ENCODE results near the gene DNMT1.

The DNMT1 gene

DNA sequence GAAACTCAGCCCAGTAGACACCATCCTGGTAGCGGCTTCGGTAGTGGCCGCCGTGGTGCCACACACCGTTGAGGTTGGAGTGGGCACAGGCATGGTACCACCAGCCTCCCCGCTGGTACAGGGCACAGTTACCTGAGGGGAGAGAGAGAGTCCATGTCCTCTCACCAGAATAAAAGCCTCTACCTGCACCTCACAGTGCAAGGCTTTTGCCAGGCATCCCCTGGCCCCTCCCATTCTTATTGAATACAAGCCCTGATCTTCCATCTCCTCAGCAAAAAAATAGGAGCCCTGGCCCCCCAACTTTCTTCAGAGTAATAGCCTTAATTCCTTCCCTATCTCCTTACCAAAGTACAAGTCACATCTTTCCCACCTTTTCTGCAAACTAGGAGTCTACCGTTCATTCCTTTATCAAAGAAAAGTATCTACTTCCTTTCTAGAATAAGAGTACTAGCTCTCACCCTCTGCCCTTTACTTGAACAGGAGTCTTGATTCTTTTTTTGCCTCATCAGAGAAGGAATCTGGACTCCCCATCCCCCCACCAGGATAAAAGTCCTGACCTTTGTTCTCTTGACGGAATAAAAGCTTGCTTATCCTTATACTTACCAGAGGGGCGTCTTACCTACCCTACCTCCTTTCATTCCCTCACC is 102.0 kb downstream of the DNMT1 start:
- no peak for DNase-seq

DNA sequence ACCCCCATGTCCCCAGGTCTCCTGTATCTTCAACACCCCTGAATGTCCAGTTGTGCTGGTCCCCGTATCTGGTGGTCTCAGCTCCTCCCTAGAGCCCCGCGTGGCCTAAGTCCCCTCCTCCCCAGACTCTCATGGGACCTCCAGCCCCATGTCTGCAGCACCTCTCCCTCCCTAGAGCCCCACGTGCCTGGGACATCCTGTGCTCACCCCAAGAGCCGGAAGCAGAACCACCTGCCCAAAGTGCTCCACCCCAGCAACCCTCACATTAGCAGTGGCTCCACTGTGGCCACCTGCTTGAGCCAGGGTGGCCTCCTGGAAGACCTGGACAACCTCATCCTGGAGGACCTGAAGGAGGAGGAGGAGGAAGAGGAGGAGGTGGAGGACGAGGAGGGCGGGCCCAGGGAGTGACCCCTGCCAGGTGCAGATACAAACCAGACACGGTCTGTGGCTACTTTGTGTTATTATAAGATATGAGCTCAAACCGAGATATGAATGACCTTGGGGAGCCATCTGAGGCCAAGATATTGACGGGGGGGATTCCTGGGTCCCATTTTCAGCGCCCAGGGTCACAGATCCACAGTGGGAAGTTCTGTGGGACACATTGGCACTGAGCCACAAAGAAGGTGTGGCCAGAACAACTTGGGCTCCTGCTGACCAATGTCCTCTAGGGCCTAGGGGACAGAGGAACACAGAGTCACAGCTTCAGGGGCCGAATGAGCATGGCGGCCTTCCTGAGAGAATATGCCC is 102.7 kb downstream of the DNMT1 start:
- no peak for DNase-seq

DNA sequence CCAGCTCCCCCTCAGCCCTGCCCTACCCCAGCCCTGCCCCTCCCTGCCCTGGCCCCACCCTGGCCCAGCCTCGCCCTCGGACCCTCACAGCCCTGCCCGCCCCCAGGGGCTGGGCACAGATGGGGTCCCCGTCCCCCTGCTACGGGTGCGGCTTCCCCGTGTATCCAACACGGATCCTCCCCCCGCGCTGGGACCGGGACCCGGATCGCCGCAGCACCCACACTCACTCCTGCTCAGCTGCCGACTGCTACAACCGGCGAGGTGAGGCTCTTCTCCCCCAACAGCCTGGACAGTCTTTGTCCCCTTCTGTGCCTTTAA is 103.4 kb downstream of the DNMT1 start:
- no peak for DNase-seq

- no peak for DNase-seq
Measured at GRCh38 chr19:10089801-10090375, 104.9 kb downstream of the DNMT1 start.

GRCh38 chr19:10088949-10089554 is 105.7 kb downstream of the DNMT1 start:
- no peak for DNase-seq

DNA sequence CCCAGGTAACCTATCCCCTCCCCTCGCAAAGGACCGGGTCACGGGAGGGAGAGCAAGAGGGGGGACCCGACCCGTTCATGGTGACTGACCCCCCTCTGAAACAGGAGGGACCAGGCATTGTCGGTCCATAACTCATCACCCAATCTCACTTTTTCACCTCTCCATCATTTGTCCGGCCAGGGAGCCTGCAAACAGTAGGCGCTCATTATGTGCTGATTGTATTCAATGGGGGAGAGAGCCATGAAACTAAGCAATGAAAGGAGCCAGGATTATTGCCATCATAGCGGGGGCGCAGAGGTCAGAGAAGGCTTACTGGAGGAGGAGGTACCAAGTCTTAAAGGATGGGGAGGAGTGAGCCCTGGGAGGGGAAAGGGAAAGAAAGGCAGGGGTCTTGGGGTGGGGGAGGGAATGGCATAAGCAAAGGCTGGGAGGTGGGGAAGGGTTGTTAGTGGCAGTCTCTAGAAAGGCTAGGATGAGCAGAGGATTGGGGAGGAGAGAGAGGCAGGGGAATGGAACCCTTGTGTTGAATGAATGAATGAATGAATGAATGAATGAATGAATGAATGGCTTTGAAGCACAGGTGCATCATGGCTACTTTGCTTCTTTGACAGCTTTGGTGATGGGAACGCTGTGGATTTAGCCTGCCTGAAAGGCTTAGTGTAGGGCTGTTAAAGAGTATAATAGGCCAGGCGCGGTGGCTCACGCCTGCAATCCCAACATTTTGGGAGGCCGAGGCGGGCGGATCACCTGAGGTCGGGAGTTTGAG is 107.3 kb downstream of the DNMT1 start:
- DNase-seq: no peak

DNA sequence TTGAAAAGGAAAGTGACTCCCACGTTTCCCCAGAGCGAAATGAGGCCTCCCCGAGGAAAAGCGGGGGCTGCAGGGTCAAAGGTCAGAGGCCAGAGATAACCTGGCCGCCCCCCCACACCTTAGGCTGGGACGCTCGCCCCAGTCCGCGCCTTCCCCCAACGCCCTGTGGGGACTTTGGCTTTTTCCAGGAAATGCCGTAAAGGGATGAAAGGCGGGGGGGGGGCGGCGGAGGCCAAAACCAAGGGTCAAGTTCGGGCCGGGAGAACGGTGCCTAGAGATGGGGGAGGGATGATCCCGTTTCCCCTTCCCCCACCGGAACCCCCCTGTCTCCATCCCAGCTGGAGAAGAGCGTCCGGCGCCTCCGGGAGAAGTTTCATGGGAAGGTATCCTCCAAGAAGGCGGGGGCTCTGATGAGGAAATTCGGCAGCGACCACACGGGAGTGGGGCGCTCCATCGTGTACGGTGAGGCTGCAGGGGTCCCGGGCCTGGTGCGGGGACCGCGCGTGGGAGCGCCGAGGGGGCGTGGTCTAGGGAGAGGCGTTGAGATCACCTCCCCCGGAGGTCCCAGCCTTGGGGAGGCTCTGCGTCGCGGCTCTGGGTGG is 108.1 kb downstream of the DNMT1 start:
- DNase-seq: no peak

- DNase-seq: no peak
Measured at GRCh38 chr19:10085641-10086590, 108.8 kb downstream of the DNMT1 start, which contains the start of gene SHFL. SHFL (plus strand) TSS chr19:10086317; CDS start chr19:10086428, 111 bp downstream.

DNA sequence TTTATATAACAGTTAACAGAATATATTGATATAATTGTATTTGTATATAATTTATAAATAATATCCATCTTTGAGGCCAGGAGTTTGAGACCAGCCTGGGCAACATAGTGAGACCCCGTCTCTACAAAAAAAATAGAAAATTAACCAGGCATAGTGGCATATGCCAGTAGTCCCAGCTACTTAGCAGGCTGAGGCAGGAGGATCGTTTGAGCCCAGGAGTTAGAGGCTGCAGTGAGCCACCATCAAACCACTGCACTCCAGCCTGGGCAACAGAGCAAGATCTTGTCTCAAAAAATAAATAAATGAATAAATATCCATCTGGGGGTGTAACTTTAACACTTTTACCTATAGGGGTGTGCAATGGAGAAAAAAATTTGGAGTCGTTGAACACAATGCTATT is 110.0 kb downstream of the DNMT1 start:
- DNase-seq: no peak

DNA sequence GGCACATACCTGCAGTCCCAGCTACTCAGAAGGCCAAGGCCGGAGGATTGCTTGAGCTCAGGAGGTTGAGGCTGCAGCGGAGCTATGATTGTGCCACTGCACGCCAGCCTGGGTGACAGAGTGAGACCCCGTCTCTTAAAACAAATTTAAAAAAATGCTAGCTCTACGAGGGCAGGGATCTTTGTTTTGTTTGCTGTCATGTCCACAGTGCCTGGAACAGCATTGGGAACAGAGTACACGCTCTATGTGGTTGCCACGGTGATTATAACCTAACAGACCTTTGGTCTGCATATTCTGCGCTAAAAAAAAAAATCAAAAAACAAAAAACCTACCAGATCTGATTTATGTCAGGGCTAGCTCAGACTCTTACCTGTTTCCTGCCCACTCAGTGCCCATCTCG is 110.8 kb downstream of the DNMT1 start:
- no peak for DNase-seq

All from NCI-H82 (cell line).